Mucosa of descending colon (tissue), 3 donors: Measurements from ENCODE around the gene ANAPC2. TPM values are rescaled to one million over a fixed set of nuclear protein-coding genes. Genes with fewer than 3 reads are reported as not detected.

Source experiments
- ATAC-seq: fragments of 200-7000 bp; cut with Tn5 transposase; one replicate; pipeline ENCODE4 v1.9.1; 2020; ENCODE audit warnings: mild to moderate bottlenecking, moderate library complexity
- DNase-seq, 3 donors: peaks; one replicate each; pipeline ENCODE4 v3.0.0-alpha.2; 2020
- H3K36me3 ChIP-seq: fragments of 200-600 bp; one replicate; pipeline ENCODE4 v1.8.0; 2021; ENCODE audit warnings: low read depth, mild to moderate bottlenecking
- H3K4me1 ChIP-seq: fragments of 200-600 bp; one replicate; pipeline ENCODE4 v1.8.0; 2021; ENCODE audit warnings: low read depth, mild to moderate bottlenecking
- H3K4me3 ChIP-seq: fragments of 200-600 bp; one replicate; pipeline ENCODE4 v1.8.0; 2021; ENCODE audit warnings: mild to moderate bottlenecking
- H3K9me3 ChIP-seq: fragments of 200-600 bp; one replicate; pipeline ENCODE4 v1.8.0; 2021; ENCODE audit warnings: mild to moderate bottlenecking
- CTCF ChIP-seq: fragments of 200-600 bp; IDR thresholded peaks from one replicate; pipeline ENCODE4 v1.8.0; 2022; ENCODE audit warnings: antibody characterized with exemption, mild to moderate bottlenecking
- intact Hi-C, 2 donors: fragments of 100-400 bp; cut with DNase I in 1 of 2; cut with micrococcal nuclease in 1 of 2; formaldehyde crosslinking; loops; one replicate each; pipeline versions ENCODE4 v1.11.0 to v1.11.1; 2022; cut with DNase I, micrococcal nuclease
- total RNA-seq, 3 donors: library from RNA; stranded (reverse); fragmentation: NEBNext Ultra II Directional in 2 of 3; extraction: Animal tissue kit (Norgen Biotek cat#: 25700) in 2 of 3; gene quantifications; one replicate each; pipeline versions ENCODE4 v1.2.1 to v1.2.4, GENCODE V29; 2021 to 2023
- donor health status: DM: no; HTN: no; CAD: no; lungs with moderate emphysema.
- donor health status: DM: no; HTN: no; CAD: no.
- donor health status: DM: no; HTN: yes; CAD: no.

Gene ANAPC2
- total RNA-seq, 3 donors from 2014 or later, result 60.8 to 65.9 (median 61.7) TPM

GRCh38 chr9:137227853-137228505, 39.6 kb upstream of the ANAPC2 start:
- intact Hi-C loops, result no loop called here
- H3K36me3 ChIP-seq, result no peaks in the 10 kb centered on the region
- H3K9me3 ChIP-seq, result no peaks in the 10 kb centered on the region
- DNase-seq (no peak), ATAC-seq (no peak)
- peaks cover 31% of the 10 kb centered on the region for H3K4me1 ChIP-seq
- H3K4me3 ChIP-seq, result no peak overlapping the region
- no peak for TF ChIP-seq CTCF

GRCh38 chr9:137227054-137227852, 38.9 kb upstream of the ANAPC2 start, which contains the start of gene RNF224:
TSS of gene RNF224 (plus strand) at chr9:137227502. CDS start at chr9:137228336, 834 bp downstream.
- peaks cover 38% of the 10 kb centered on the region for H3K4me1 ChIP-seq
- TF ChIP-seq CTCF, result peak; percentile 74
- no peaks in the 10 kb centered on the region for H3K36me3 ChIP-seq
- peak; percentile 57 for ATAC-seq
- no peaks in the 10 kb centered on the region for H3K9me3 ChIP-seq
- peak; percentile 85 to 91 (median 88) for DNase-seq
- intact Hi-C loops, result no loop called here
- H3K4me3 ChIP-seq, result no peak within 1 kb of the TSS

- H3K36me3 ChIP-seq, result no peaks in the 10 kb centered on the region
- ATAC-seq, result peak; percentile 0
- no peak for DNase-seq
- TF ChIP-seq CTCF, result no peak
- intact Hi-C loops, result no loop called here
- no peak overlapping the region for H3K4me3 ChIP-seq
- H3K4me1 ChIP-seq, result peaks cover 40% of the 10 kb centered on the region
- H3K9me3 ChIP-seq, result no peaks in the 10 kb centered on the region
These were observed 38.1 kb upstream of the ANAPC2 start for GRCh38 chr9:137226338-137227053.

- H3K4me3 ChIP-seq, result no peak overlapping the region
- no peak for ATAC-seq
- TF ChIP-seq CTCF, result no peak
- H3K4me1 ChIP-seq, result peaks cover 42% of the 10 kb centered on the region
- no peaks in the 10 kb centered on the region for H3K36me3 ChIP-seq
- no peaks in the 10 kb centered on the region for H3K9me3 ChIP-seq
- intact Hi-C loops, result no loop called here
- no peak for DNase-seq
These were observed 37.5 kb upstream of the ANAPC2 start for GRCh38 chr9:137225699-137226331.
